Naive thymus-derived CD4-positive, alpha-beta T cell (primary cell): ENCODE data around the gene PCDHGA6. TPM values are rescaled to one million over a fixed set of nuclear protein-coding genes. Genes with fewer than 3 reads are reported as not detected.
"Not testable (repeated sequence)": the region's sequence is repeated elsewhere in the genome, so short reads cannot be mapped to it uniquely, and the experiment has no call there.

Experiments used
- ATAC-seq: fragments of 150-1000 bp; cut with Tn5 transposase; 2 replicates; pipeline ENCODE4 v1.10.0; 2021; ENCODE audit warnings: mild to moderate bottlenecking, moderate library complexity
- CTCF ChIA-PET: fragments of 350-600 bp; sonication (Branson Sonifier 250); formaldehyde crosslinking; loops from one replicate; lab custom pipeline; 2021; ENCODE audit warnings: antibody characterized with exemption; lab: Charles Lee
- POLR2A ChIA-PET: fragments of 350-600 bp; sonication (Branson Sonifier 250); formaldehyde crosslinking; loops from one replicate; lab custom pipeline; 2021; ENCODE audit warnings: antibody characterized with exemption, inconsistent platforms; lab: Charles Lee
- DNase-seq, 9 donors: peaks; one replicate each; pipeline versions ENCODE4 v3.0.0 to v3.0.0-alpha.2; 2020 to 2022; ENCODE audit warnings: mixed read lengths in 1 of 9
- H3K27ac ChIP-seq: one replicate; pipeline ENCODE4 v1.7.0; 2013; ENCODE audit warnings: mild to moderate bottlenecking, low read depth, low read length, moderate library complexity
- H3K27me3 ChIP-seq, 2 donors: one replicate each; pipeline ENCODE4 v1.7.0; 2013; ENCODE audit warnings: low read length in 2 of 2, mild to moderate bottlenecking in 2 of 2, moderate library complexity in 2 of 2; ENCODE audit not compliant: control insufficient read depth in 2 of 2, insufficient read depth in 2 of 2
- H3K36me3 ChIP-seq, 3 experiments: 1 replicate in 2 of 3; 2 replicates in 1 of 3; pipeline ENCODE4 v1.7.0; 2013; ENCODE audit warnings: low read length in 3 of 3, mild to moderate bottlenecking in 3 of 3, moderate library complexity in 1 of 3; ENCODE audit not compliant: insufficient read depth in 3 of 3, control insufficient read depth in 2 of 3
- H3K4me1 ChIP-seq, 2 donors: one replicate each; pipeline ENCODE4 v1.7.0; 2013; ENCODE audit warnings: low read length in 2 of 2, mild to moderate bottlenecking in 2 of 2, moderate library complexity in 1 of 2; ENCODE audit not compliant: control insufficient read depth in 2 of 2, insufficient read depth in 2 of 2
- H3K4me3 ChIP-seq: 2 replicates; pipeline ENCODE4 v1.7.0; 2013; ENCODE audit warnings: mild to moderate bottlenecking, low read length
- H3K9me3 ChIP-seq, 3 experiments: 1 replicate in 2 of 3; 2 replicates in 1 of 3; pipeline ENCODE4 v1.7.0; 2013; ENCODE audit warnings: low read length in 3 of 3; ENCODE audit not compliant: control insufficient read depth in 2 of 3
- H3K27ac Mint-ChIP-seq, 9 donors: one replicate each; pipeline ENCODE4 v1.8.0; 2020 to 2022; ENCODE audit warnings: mixed read lengths in 9 of 9, mild to moderate bottlenecking in 8 of 9, moderate library complexity in 5 of 9, inconsistent platforms in 2 of 9
- H3K27me3 Mint-ChIP-seq, 5 donors: one replicate each; pipeline ENCODE4 v1.8.0; 2021 to 2022; ENCODE audit warnings: mixed read lengths in 5 of 5, mild to moderate bottlenecking in 1 of 5
- H3K36me3 Mint-ChIP-seq, 5 donors: one replicate each; pipeline ENCODE4 v1.8.0; 2020 to 2022; ENCODE audit warnings: mixed read lengths in 5 of 5, mild to moderate bottlenecking in 3 of 5, inconsistent platforms in 1 of 5
- H3K4me1 Mint-ChIP-seq, 7 donors: one replicate each; pipeline ENCODE4 v1.8.0; 2020 to 2022; ENCODE audit warnings: mixed read lengths in 7 of 7, mild to moderate bottlenecking in 3 of 7, inconsistent platforms in 1 of 7
- H3K4me3 Mint-ChIP-seq, 10 donors: one replicate each; pipeline ENCODE4 v1.8.0; 2020 to 2022; ENCODE audit warnings: mild to moderate bottlenecking in 10 of 10, mixed read lengths in 10 of 10, moderate library complexity in 6 of 10, inconsistent platforms in 2 of 10
- H3K9me3 Mint-ChIP-seq, 11 donors: one replicate each; pipeline ENCODE4 v1.8.0; 2020 to 2022; ENCODE audit warnings: mixed read lengths in 11 of 11, mild to moderate bottlenecking in 4 of 11, inconsistent platforms in 1 of 11, moderate library complexity in 1 of 11
- intact Hi-C, 2 donors: fragments of 100-400 bp; cut with micrococcal nuclease; formaldehyde crosslinking; loops; one replicate each; pipeline ENCODE4 v1.15.1; 2023
- polyA plus RNA-seq, 2 donors: library from polyadenylated mRNA; unstranded; fragments of 300-500 nt; fragmentation: Illumina TruSeq; gene quantifications; one replicate each; pipeline ENCODE4 v1.2.3, GENCODE V29; 2021
- total RNA-seq, 6 experiments: library from RNA in 5 of 6; stranded (reverse) in 5 of 6; gene quantifications; 1 replicate in 5 of 6; 2 replicates in 1 of 6; pipeline ENCODE4 v1.2.3 and lab custom pipeline; 2021 to 2026

PCDHGA6 gene
- total and polyA plus RNA-seq, 7 experiments from 2014 or later = 0.24 to 0.70 (median 0.35) TPM; not detected in 2

GRCh38 chr5:141415275-141415618 lies 41.6 kb downstream of the PCDHGA6 start:
- peaks cover 16 to 28% (median 19%) of the 10 kb centered on the region in 7 donors for H3K4me1 Mint-ChIP-seq
- H3K27me3 Mint-ChIP-seq = peaks cover 68 to 80% (median 75%) of the 10 kb centered on the region in 5 donors
- H3K4me3 ChIP-seq, CTCF ChIA-PET, H3K36me3 ChIP-seq, H3K4me1 ChIP-seq, H3K27ac ChIP-seq, DNase-seq, POLR2A ChIA-PET, ATAC-seq, H3K27ac Mint-ChIP-seq: not testable (repeated sequence)
- H3K9me3 Mint-ChIP-seq = peaks cover 11 to 77% (median 43%) of the 10 kb centered on the region in 11 donors
- intact Hi-C loops = loop anchor here in 1 of 2 donors (5.0 to 10.0 kb wide), 2 partner anchors 53 to 460 kb away; partner anchors contain the start of genes PCDH1 and PCDHGA5
- peaks cover 0 to 33% (median 15%) of the 10 kb centered on the region in 3 experiments for H3K9me3 ChIP-seq
- H3K4me3 Mint-ChIP-seq = peak overlapping the region in 4 of 10 donors; percentile 27 to 53 (median 39)
- peaks cover 2 to 38% (median 10%) of the 10 kb centered on the region in 5 donors for H3K36me3 Mint-ChIP-seq
- peaks cover 23 to 34% of the 10 kb centered on the region in 2 donors for H3K27me3 ChIP-seq

- peak; percentile 73 for ATAC-seq
- intact Hi-C loops = loop anchor here (1.0 to 10.0 kb wide), 5 partner anchors 55 to 457 kb away; partner anchors contain the start of genes PCDH1 (in 1 of the 2) and PCDHGA5 (in 1 of the 2)
- peaks cover 18 to 39% of the 10 kb centered on the region in 2 donors for H3K27me3 ChIP-seq
- Mint-ChIP-seq H3K4me3 (peak within 1 kb of the TSS; percentile 43 to 73 (median 68)), H3K27ac (peak within 1 kb of the TSS in 7 of 9 donors; percentile 0 to 74 (median 64)), H3K4me1 (peaks cover 16 to 31% (median 19%) of the 10 kb centered on the region in 7 donors), H3K9me3 (peaks cover 11 to 90% (median 61%) of the 10 kb centered on the region in 11 donors), H3K36me3 (peaks cover 0 to 55% (median 14%) of the 10 kb centered on the region in 5 donors), H3K27me3 (peaks cover 77 to 90% (median 86%) of the 10 kb centered on the region in 5 donors)
- CTCF ChIA-PET = interaction anchor here (0.7 to 1.3 kb wide), 3 partner anchors 27 to 174 kb away, joined by 3 read pairs; no protein-coding TSS in a partner anchor
- H3K27ac ChIP-seq, H3K4me1 ChIP-seq, H3K4me3 ChIP-seq, H3K36me3 ChIP-seq: not testable (repeated sequence)
- peak in 4 of 9 donors; percentile 26 to 62 (median 34) for DNase-seq
- POLR2A ChIA-PET = interaction anchor here (1.3 kb wide), 1 partner anchor 97 kb away, joined by 4 read pairs; the partner anchor contains the start of gene TAF7
- peaks cover 0 to 49% (median 18%) of the 10 kb centered on the region in 3 experiments for H3K9me3 ChIP-seq
Observed at GRCh38 chr5:141417494-141418172, 43.9 kb downstream of the PCDHGA6 start, which contains the start of gene PCDHGB7. PCDHGB7 (plus strand) TSS chr5:141417677; CDS start chr5:141417860, 183 bp downstream.

- peaks cover 0 to 59% (median 18%) of the 10 kb centered on the region in 3 experiments for H3K9me3 ChIP-seq
Observed at GRCh38 chr5:141419074-141419880, 45.6 kb downstream of the PCDHGA6 start.

GRCh38 chr5:141420855-141421488 lies 47.3 kb downstream of the PCDHGA6 start, which contains the start of gene PCDHGA11:
PCDHGA11 (plus strand) TSS chr5:141421051; CDS start chr5:141421228, 177 bp downstream.
- H3K4me1 Mint-ChIP-seq = peaks cover 0 to 19% (median 7%) of the 10 kb centered on the region in 7 donors
- peaks cover 68 to 87% (median 78%) of the 10 kb centered on the region in 5 donors for H3K27me3 Mint-ChIP-seq
- POLR2A ChIA-PET = no interaction called here
- ATAC-seq (peak; percentile 70), DNase-seq (peak in 3 of 9 donors; percentile 25 to 28 (median 26))
- peaks cover 10 to 91% (median 62%) of the 10 kb centered on the region in 11 donors for H3K9me3 Mint-ChIP-seq
- H3K27ac ChIP-seq = no peak within 1 kb of the TSS
- H3K4me3 ChIP-seq = no peak within 1 kb of the TSS
- H3K36me3 Mint-ChIP-seq = peaks cover 3 to 50% (median 10%) of the 10 kb centered on the region in 5 donors
- peaks cover 0 to 55% (median 18%) of the 10 kb centered on the region in 3 experiments for H3K9me3 ChIP-seq
- H3K27ac Mint-ChIP-seq = peak within 1 kb of the TSS in 7 of 9 donors; percentile 51 to 73 (median 64)
- H3K4me1 ChIP-seq = no peaks in the 10 kb centered on the region
- H3K36me3 ChIP-seq = peaks cover 0 to 4% (median 0%) of the 10 kb centered on the region in 3 experiments
- H3K4me3 Mint-ChIP-seq = peak within 1 kb of the TSS; percentile 52 to 90 (median 77)
- intact Hi-C loops = loop anchor here in 1 of 2 donors (5.0 kb wide), 1 partner anchor 56 kb away; the partner anchor contains the start of gene PCDHGC3
- H3K27me3 ChIP-seq = peaks cover 8 to 33% of the 10 kb centered on the region in 2 donors
- CTCF ChIA-PET = interaction anchor here (0.8 to 1.6 kb wide), 5 partner anchors 51 to 142 kb away, joined by 3 to 10 read pairs (median 3); partner anchors contain the start of genes PCDHGB3 and TAF7

More at GRCh38 chr5:141419074-141419880, 45.6 kb downstream of the PCDHGA6 start:
- ChIA-PET POLR2A (interaction anchor here (0.8 kb wide), 1 partner anchor 100 kb away, joined by 3 read pairs; no protein-coding TSS in a partner anchor), CTCF (no interaction called here)
- ATAC-seq (no peak), DNase-seq (no peak)
- Mint-ChIP-seq H3K4me3 (peak overlapping the region in 6 of 10 donors; percentile 10 to 69 (median 36)), H3K4me1 (peaks cover 4 to 22% (median 11%) of the 10 kb centered on the region in 7 donors), H3K27ac (peak overlapping the region in 6 of 9 donors; percentile 2 to 74 (median 65)), H3K27me3 (peaks cover 73 to 84% (median 76%) of the 10 kb centered on the region in 5 donors), H3K36me3 (peaks cover 3 to 54% (median 12%) of the 10 kb centered on the region in 5 donors), H3K9me3 (peaks cover 14 to 89% (median 61%) of the 10 kb centered on the region in 11 donors)
- peaks cover 0 to 4% (median 0%) of the 10 kb centered on the region in 3 experiments for H3K36me3 ChIP-seq
- peaks cover 12 to 40% of the 10 kb centered on the region in 2 donors for H3K27me3 ChIP-seq
- H3K27ac ChIP-seq = no peak overlapping the region
- intact Hi-C loops = loop anchor here in 1 of 2 donors (5.0 to 10.0 kb wide), 2 partner anchors 57 to 456 kb away; partner anchors contain the start of genes PCDH1 and PCDHGA5
- H3K4me1 ChIP-seq = no peaks in the 10 kb centered on the region
- no peak overlapping the region for H3K4me3 ChIP-seq

GRCh38 chr5:141421489-141421855 lies 47.8 kb downstream of the PCDHGA6 start:
- DNase-seq (no peak), ATAC-seq (no peak)
- H3K36me3 Mint-ChIP-seq = peaks cover 3 to 48% (median 10%) of the 10 kb centered on the region in 5 donors
- intact Hi-C loops = loop anchor here in 1 of 2 donors (5.0 kb wide), 1 partner anchor 56 kb away; the partner anchor contains the start of gene PCDHGC3
- H3K27me3 Mint-ChIP-seq = peaks cover 66 to 87% (median 78%) of the 10 kb centered on the region in 5 donors
- H3K9me3 Mint-ChIP-seq = peaks cover 10 to 91% (median 58%) of the 10 kb centered on the region in 11 donors
- H3K27ac ChIP-seq = no peak overlapping the region
- peak overlapping the region; percentile 29 to 90 (median 76) for H3K4me3 Mint-ChIP-seq
- peaks cover 0 to 55% (median 18%) of the 10 kb centered on the region in 3 experiments for H3K9me3 ChIP-seq
- peaks cover 0 to 4% (median 0%) of the 10 kb centered on the region in 3 experiments for H3K36me3 ChIP-seq
- H3K4me1 Mint-ChIP-seq = peaks cover 0 to 19% (median 7%) of the 10 kb centered on the region in 7 donors
- H3K4me1 ChIP-seq = no peaks in the 10 kb centered on the region
- H3K27me3 ChIP-seq = peaks cover 7 to 28% of the 10 kb centered on the region in 2 donors
- H3K27ac Mint-ChIP-seq = peak overlapping the region in 5 of 9 donors; percentile 3 to 73 (median 51)
- H3K4me3 ChIP-seq = no peak overlapping the region
- POLR2A ChIA-PET = no interaction called here
- CTCF ChIA-PET = interaction anchor here (1.0 to 1.6 kb wide), 4 partner anchors 87 to 142 kb away, joined by 3 to 10 read pairs (median 3); partner anchors contain the start of gene TAF7
